Measurements from ENCODE around the gene SYT3. TPM values are rescaled to one million over a fixed set of nuclear protein-coding genes. Genes with fewer than 3 reads are reported as not detected.
"Not testable (repeated sequence)": the region's sequence is repeated elsewhere in the genome, so short reads cannot be mapped to it uniquely, and the experiment has no call there.

The SYT3 gene
- total and polyA plus RNA-seq, 2 donors (not counting 3 experiments of a cell fraction or from before 2014, with no cell fraction given) = 0.11 to 0.53 TPM

DNA sequence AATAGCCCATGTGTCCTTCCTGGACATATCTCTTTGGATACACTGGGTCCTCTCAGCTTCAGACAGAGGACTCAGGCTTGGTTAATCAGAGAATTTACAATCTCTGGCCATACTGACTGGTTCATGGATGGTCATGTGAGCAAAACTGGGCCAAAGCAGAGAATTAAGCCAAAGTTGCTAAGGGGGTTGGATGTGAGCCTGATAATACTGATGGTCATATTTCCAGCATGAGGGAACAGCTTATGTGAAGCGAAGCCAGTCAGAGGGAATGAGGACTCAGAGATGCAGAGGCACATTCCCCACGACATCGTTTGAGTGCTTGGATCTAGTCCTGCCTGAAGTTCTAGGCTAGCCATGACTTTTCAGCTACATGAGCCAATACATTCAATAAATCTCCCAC is 49.5 kb downstream of the SYT3 start:
- no peaks in the 10 kb centered on the region for H3K79me2 ChIP-seq (ENCODE audit: control insufficient read depth, insufficient read depth, low read length)
- H3K27ac ChIP-seq (ENCODE audit: insufficient read depth, low read depth, low read length) = no peak overlapping the region
- FAIRE-seq (no peak), DNase-seq (ENCODE audit: low read depth, low spot score) (no peak)
- TF ChIP-seq FOS (IDR thresholded peaks at IDR 0.05; ENCODE audit: borderline replicate concordance, insufficient read depth, low read length) (no peak), POLR2AphosphoS5 (IDR thresholded peaks at IDR 0.05; ENCODE audit: insufficient read depth, low read depth, low read length) (no peak), JUN (IDR thresholded peaks at IDR 0.05; ENCODE audit: borderline replicate concordance, insufficient read depth, insufficient read length, low read depth) (no peak), POLR2A (IDR thresholded peaks at IDR 0.05; ENCODE audit: low read depth, low read length) (no peak), MYC (IDR thresholded peaks at IDR 0.05; ENCODE audit: low read depth, low read length) (no peak), EZH2 (IDR thresholded peaks at IDR 0.05; ENCODE audit: borderline replicate concordance, low read depth, low read length, severe bottlenecking) (no peak), GATA2 (IDR thresholded peaks at IDR 0.05; ENCODE audit: insufficient read depth, insufficient read length, low read depth, low read length) (no peak)
- TF ChIP-seq, protein P1, sequence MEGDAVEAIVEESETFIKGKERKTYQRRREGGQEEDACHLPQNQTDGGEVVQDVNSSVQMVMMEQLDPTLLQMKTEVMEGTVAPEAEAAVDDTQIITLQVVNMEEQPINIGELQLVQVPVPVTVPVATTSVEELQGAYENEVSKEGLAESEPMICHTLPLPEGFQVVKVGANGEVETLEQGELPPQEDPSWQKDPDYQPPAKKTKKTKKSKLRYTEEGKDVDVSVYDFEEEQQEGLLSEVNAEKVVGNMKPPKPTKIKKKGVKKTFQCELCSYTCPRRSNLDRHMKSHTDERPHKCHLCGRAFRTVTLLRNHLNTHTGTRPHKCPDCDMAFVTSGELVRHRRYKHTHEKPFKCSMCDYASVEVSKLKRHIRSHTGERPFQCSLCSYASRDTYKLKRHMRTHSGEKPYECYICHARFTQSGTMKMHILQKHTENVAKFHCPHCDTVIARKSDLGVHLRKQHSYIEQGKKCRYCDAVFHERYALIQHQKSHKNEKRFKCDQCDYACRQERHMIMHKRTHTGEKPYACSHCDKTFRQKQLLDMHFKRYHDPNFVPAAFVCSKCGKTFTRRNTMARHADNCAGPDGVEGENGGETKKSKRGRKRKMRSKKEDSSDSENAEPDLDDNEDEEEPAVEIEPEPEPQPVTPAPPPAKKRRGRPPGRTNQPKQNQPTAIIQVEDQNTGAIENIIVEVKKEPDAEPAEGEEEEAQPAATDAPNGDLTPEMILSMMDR (IDR thresholded peaks at IDR 0.05; ENCODE audit: extremely low read depth in 1 of 2, insufficient read depth in 1 of 2, low read depth in 1 of 2, low read length in 2 of 2) = no peak
- TF ChIP-seq, protein P2, sequence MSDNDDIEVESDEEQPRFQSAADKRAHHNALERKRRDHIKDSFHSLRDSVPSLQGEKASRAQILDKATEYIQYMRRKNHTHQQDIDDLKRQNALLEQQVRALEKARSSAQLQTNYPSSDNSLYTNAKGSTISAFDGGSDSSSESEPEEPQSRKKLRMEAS (IDR thresholded peaks at IDR 0.05; ENCODE audit: insufficient read depth, insufficient read length) = no peak
- H3K4me3 ChIP-seq (replicated peaks in 1 of 3; ENCODE audit: insufficient read depth in 1 of 3, low read depth in 1 of 3, low read length in 3 of 3) = no peak overlapping the region
- BruUV-seq (replicated peaks) = no TSS peak
- no peak overlapping the region for H2AFZ ChIP-seq (ENCODE audit: low read depth, low read length)
- intact Hi-C loops (cut with micrococcal nuclease) (no loop called here), dilution Hi-C loops (cut with MboI; ENCODE audit: extremely low pct_ligation_motif_present, low sequenced_read_pairs) (no loop called here)
- no peaks in the 10 kb centered on the region for H3K9me1 ChIP-seq (replicated peaks; ENCODE audit: control insufficient read depth, extremely low read depth, insufficient read depth, low read length)
- H3K4me2 ChIP-seq (ENCODE audit: insufficient read depth, low read length) = no peak overlapping the region
- no peaks in the 10 kb centered on the region for H3K9me3 ChIP-seq (replicated peaks; ENCODE audit: control insufficient read depth, insufficient read depth, low read length)
- no peaks in the 10 kb centered on the region for H3K27me3 ChIP-seq (ENCODE audit: control insufficient read depth in 2 of 2, insufficient read depth in 2 of 2, low read length in 2 of 2)
- no peaks in the 10 kb centered on the region for H4K20me1 ChIP-seq (replicated peaks; ENCODE audit: control insufficient read depth, extremely low read depth, insufficient read depth, low read length)
- no peak overlapping the region for H3K9ac ChIP-seq (replicated peaks; ENCODE audit: extremely low read depth, insufficient read depth, low read length)
- H3K4me1 ChIP-seq (ENCODE audit: control insufficient read depth, extremely low read depth, insufficient read depth, low read length) = no peaks in the 10 kb centered on the region
- ChIA-PET POLR2A (no interaction called here), CTCF (interaction anchor here (1.1 to 2.1 kb wide), 2 partner anchors 18 to 34 kb away, joined by 3 to 4 read pairs; no protein-coding TSS in a partner anchor)
- H3K36me3 ChIP-seq (ENCODE audit: control insufficient read depth in 2 of 2, extremely low read depth in 1 of 2, insufficient read depth in 2 of 2, low read length in 2 of 2) = no peaks in the 10 kb centered on the region

GRCh38 chr19:50581795-50582660 is 57.7 kb downstream of the SYT3 start:
- dilution Hi-C loops (cut with MboI; ENCODE audit: extremely low pct_ligation_motif_present, low sequenced_read_pairs); FAIRE-seq; DNase-seq (ENCODE audit: low read depth, low spot score); H3K4me2 ChIP-seq (ENCODE audit: insufficient read depth, low read length); H3K9me1 ChIP-seq (replicated peaks; ENCODE audit: control insufficient read depth, extremely low read depth, insufficient read depth, low read length); H3K79me2 ChIP-seq (ENCODE audit: control insufficient read depth, insufficient read depth, low read length); POLR2A ChIA-PET; H3K27me3 ChIP-seq (ENCODE audit: control insufficient read depth in 2 of 2, insufficient read depth in 2 of 2, low read length in 2 of 2); H4K20me1 ChIP-seq (replicated peaks; ENCODE audit: control insufficient read depth, extremely low read depth, insufficient read depth, low read length); H3K9ac ChIP-seq (replicated peaks; ENCODE audit: extremely low read depth, insufficient read depth, low read length); H2AFZ ChIP-seq (ENCODE audit: low read depth, low read length); H3K4me1 ChIP-seq (ENCODE audit: control insufficient read depth, extremely low read depth, insufficient read depth, low read length); intact Hi-C loops (cut with micrococcal nuclease); H3K36me3 ChIP-seq (ENCODE audit: control insufficient read depth in 2 of 2, extremely low read depth in 1 of 2, insufficient read depth in 2 of 2, low read length in 2 of 2); H3K27ac ChIP-seq (ENCODE audit: insufficient read depth, low read depth, low read length); H3K9me3 ChIP-seq (replicated peaks; ENCODE audit: control insufficient read depth, insufficient read depth, low read length); H3K4me3 ChIP-seq (replicated peaks in 1 of 3; ENCODE audit: insufficient read depth in 1 of 3, low read depth in 1 of 3, low read length in 3 of 3); BruUV-seq (replicated peaks): not testable (repeated sequence)
- CTCF ChIA-PET = interaction anchor here (1.0 kb wide), 2 partner anchors 25 to 26 kb away, joined by 3 read pairs; no protein-coding TSS in a partner anchor
